Neural progenitor cell (in vitro differentiated cells): ENCODE measurements around the gene LMBR1.

Source experiments
- CTCF ChIP-seq: fragments of 200-600 bp; sonication (generic); IDR thresholded peaks from 2 replicates; pipeline ENCODE4 v1.5.1; 2017; ENCODE audit warnings: antibody characterized with exemption, mild to moderate bottlenecking
- EZH2 ChIP-seq: fragments of 200-600 bp; sonication (generic); IDR thresholded peaks from 2 replicates; pipeline ENCODE4 v1.6.1; 2017; ENCODE audit warnings: antibody characterized with exemption, mild to moderate bottlenecking, moderate library complexity
- EZH2phosphoT487 ChIP-seq: fragments of 200-600 bp; sonication (generic); IDR thresholded peaks from 2 replicates; pipeline ENCODE4 v1.6.1; 2017; ENCODE audit warnings: antibody characterized with exemption

- TF ChIP-seq CTCF: peak; percentile 59
- TF ChIP-seq EZH2phosphoT487: no peak
- no peak for TF ChIP-seq EZH2
Observed at GRCh38 chr7:156816943-156817572, 75.9 kb downstream of the LMBR1 start.
